ENCODE results near the gene SLC5A4. TPM values are rescaled to one million over a fixed set of nuclear protein-coding genes. Genes with fewer than 3 reads are reported as not detected.
A peak's percentile ranks its signal among the peaks of the same experiment; 100 is the strongest.
"Not testable (repeated sequence)": the region's sequence is repeated elsewhere in the genome, so short reads cannot be mapped to it uniquely, and the experiment has no call there.

The SLC5A4 gene
- not detected for total RNA-seq

DNA sequence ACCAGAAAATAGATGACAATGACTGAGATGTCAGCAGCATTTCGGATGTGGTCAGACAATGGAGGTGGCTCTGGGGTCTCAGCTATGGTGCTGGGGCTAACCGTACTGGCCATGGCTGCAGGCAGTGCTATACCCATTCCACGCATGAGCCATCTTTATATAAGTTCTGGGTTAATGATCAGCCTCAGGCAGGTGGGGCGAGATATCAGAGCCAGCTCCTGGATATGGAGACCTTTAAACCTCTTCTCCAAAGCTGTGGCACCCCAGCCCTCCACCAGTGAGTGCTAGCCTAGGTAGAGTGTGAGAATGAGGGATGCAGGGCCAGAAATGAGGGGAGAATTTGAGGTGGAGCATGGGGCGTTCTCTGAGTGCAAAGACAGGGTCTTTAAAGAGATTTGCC lies at the start of gene SLC5A4:
SLC5A4 (minus strand) TSS at position 131 of the 400 bp plus-strand sequence; CDS start at position 113, 18 bp downstream.
- no peaks in the 10 kb centered on the region for H3K9me3 Mint-ChIP-seq
- ATAC-seq (no peak), DNase-seq (ENCODE audit: low spot score in 2 of 2) (no peak)
- no peaks in the 10 kb centered on the region for H3K36me3 Mint-ChIP-seq
- H3K27ac Mint-ChIP-seq, result no peak within 1 kb of the TSS

DNA sequence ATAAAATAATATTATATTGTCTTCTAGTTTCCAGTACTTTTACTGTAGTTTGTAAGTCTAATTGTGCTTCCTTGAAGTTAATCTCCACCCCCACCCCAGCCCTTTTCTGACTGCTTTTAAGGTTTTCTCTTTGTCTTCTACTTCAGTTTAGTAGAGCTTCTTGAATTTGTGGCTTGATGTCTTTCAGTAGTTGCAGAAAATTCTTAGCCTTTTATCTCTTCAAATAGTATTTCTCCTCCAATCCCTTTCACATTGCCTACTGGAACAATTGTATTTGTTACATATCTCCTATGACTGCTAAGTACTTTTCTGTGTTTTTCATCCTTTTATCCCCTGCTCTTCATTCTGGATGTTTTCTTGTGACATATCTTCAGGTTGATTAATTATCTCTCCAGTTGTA lies 38.8 kb upstream of the SLC5A4 start:
- H3K27ac Mint-ChIP-seq; H3K9me3 Mint-ChIP-seq; DNase-seq (ENCODE audit: low spot score in 2 of 2); ATAC-seq; H3K36me3 Mint-ChIP-seq: not testable (repeated sequence)

GRCh38 chr22:32286290-32286840 lies 31.2 kb upstream of the SLC5A4 start:
- ATAC-seq, result no peak
- H3K9me3 Mint-ChIP-seq, result no peaks in the 10 kb centered on the region
- DNase-seq (ENCODE audit: low spot score in 2 of 2), result no peak
- no peaks in the 10 kb centered on the region for H3K36me3 Mint-ChIP-seq
- H3K27ac Mint-ChIP-seq, result no peak overlapping the region

- Mint-ChIP-seq H3K36me3 (no peaks in the 10 kb centered on the region), H3K27ac (no peak overlapping the region)
Measured at GRCh38 chr22:32281072-32281471, 25.9 kb upstream of the SLC5A4 start.

GRCh38 chr22:32275353-32275752 lies 20.2 kb upstream of the SLC5A4 start:
- not testable (repeated sequence) for DNase-seq (ENCODE audit: low spot score in 2 of 2); H3K36me3 Mint-ChIP-seq; ATAC-seq; H3K27ac Mint-ChIP-seq; H3K9me3 Mint-ChIP-seq

More at GRCh38 chr22:32281072-32281471, 25.9 kb upstream of the SLC5A4 start:
- H3K9me3 Mint-ChIP-seq, result no peaks in the 10 kb centered on the region
- ATAC-seq, result no peak
- DNase-seq (ENCODE audit: low spot score in 2 of 2), result no peak

- Mint-ChIP-seq H3K9me3 (no peaks in the 10 kb centered on the region), H3K36me3 (no peaks in the 10 kb centered on the region), H3K27ac (no peak overlapping the region)
- no peak for DNase-seq (ENCODE audit: low spot score in 2 of 2)
- no peak for ATAC-seq
Measured at GRCh38 chr22:32271389-32271788, 16.2 kb upstream of the SLC5A4 start.

- H3K9me3 Mint-ChIP-seq, result no peaks in the 10 kb centered on the region
- H3K27ac Mint-ChIP-seq, result no peak overlapping the region
- H3K36me3 Mint-ChIP-seq, result no peaks in the 10 kb centered on the region
- no peak for DNase-seq (ENCODE audit: low spot score in 2 of 2)
- ATAC-seq, result no peak
Measured at GRCh38 chr22:32270641-32271369, 15.7 kb upstream of the SLC5A4 start.

DNA sequence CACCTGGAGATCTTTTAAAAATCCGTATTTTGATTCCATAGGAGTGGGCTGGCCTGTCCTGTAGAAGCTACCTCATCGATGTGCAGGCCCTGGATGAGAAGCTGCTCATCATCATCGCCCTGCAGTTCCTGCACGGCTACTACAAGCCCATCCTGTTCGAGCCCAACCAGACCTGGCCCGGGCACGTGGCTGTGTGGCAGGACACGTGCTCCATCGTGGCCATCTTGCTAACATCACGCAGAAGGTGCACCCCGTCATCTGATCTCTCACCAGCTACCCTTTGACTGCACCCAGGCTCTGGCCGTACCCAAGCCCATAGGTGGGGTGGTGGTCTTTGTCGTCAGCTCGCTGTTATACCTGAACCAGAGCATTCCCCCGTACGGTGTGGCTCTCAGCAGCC lies 14.2 kb upstream of the SLC5A4 start:
- Mint-ChIP-seq H3K36me3 (no peaks in the 10 kb centered on the region), H3K9me3 (no peaks in the 10 kb centered on the region), H3K27ac (no peak overlapping the region)
- DNase-seq (ENCODE audit: low spot score in 2 of 2), result no peak
- ATAC-seq, result no peak

DNA sequence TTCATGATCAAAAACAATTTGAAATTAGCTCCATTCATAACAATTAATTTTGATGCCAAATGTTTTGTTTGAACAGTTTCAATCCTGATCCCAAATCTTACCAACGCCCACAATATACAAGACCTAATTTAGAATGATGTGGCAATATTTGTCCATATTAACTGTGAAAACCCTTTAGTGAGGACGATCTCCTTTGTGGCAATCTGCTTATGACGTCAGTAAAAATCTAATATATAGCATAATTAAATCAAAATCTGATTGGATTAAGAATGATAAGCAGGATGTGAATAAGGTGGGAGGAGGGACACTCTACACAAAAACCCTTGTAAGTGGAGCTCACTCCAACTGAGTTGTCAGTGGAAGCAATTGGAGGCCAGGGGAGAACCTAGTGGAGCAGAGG lies 11.9 kb upstream of the SLC5A4 start:
- no peaks in the 10 kb centered on the region for H3K36me3 Mint-ChIP-seq
- no peaks in the 10 kb centered on the region for H3K9me3 Mint-ChIP-seq
- ATAC-seq (no peak), DNase-seq (ENCODE audit: low spot score in 2 of 2) (no peak)
- H3K27ac Mint-ChIP-seq, result peak overlapping the region in 1 of 2 donors; percentile 15

- ATAC-seq (peak; percentile 77 to 81), DNase-seq (ENCODE audit: low spot score in 2 of 2) (peak; percentile 64 to 76)
- Mint-ChIP-seq H3K9me3 (no peaks in the 10 kb centered on the region), H3K36me3 (no peaks in the 10 kb centered on the region), H3K27ac (peak overlapping the region in 1 of 2 donors; percentile 53)
Measured at GRCh38 chr22:32265882-32266767, 11.0 kb upstream of the SLC5A4 start.

DNA sequence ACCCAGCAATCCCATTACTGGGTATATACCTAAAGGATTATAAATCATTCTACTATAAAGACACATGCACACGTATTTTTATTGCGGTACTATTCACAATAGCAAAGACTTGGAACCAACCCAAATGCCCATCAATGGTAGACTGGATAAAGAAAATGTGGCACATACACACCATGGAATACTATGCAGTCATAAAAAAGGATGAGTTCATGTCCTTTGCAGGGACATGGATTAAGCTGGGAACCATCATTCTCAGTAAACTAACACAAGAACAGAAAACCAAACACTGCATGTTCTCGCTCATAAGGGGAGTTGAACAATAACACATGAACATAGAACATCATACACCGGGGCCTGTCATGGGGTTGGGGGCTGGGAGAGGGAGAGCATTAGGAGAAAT lies 8.5 kb upstream of the SLC5A4 start:
- DNase-seq (ENCODE audit: low spot score in 2 of 2); ATAC-seq; H3K9me3 Mint-ChIP-seq; H3K36me3 Mint-ChIP-seq; H3K27ac Mint-ChIP-seq: not testable (repeated sequence)

DNA sequence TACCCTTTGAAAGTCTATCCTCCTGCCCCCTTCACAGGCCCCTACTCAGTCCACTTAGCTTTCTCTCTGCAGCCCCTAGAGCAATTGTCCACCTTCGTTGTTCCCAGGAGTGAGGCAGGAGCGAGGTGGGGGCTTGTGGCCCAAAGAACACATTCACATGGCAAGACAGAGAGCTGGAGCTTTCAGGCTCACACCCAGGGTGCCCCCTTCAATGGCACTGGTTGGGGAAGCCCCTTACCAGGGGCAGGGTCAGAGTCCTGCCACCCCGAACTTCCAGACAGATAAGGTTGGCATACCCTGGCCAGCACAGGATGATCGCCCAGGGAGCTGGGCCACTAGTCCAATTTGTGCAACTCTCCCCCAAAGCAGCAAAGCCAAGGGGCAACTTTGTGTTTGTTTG lies 6.2 kb upstream of the SLC5A4 start:
- no peak for ATAC-seq
- no peak overlapping the region for H3K27ac Mint-ChIP-seq

GRCh38 chr22:32258791-32259190 lies 3.6 kb upstream of the SLC5A4 start:
- ATAC-seq (no peak), DNase-seq (ENCODE audit: low spot score in 2 of 2) (no peak)
- H3K27ac Mint-ChIP-seq, result no peak overlapping the region
- no peaks in the 10 kb centered on the region for H3K9me3 Mint-ChIP-seq
- no peaks in the 10 kb centered on the region for H3K36me3 Mint-ChIP-seq

More for the DNA sequence above, 6.2 kb upstream of the SLC5A4 start:
- H3K36me3 Mint-ChIP-seq, result no peaks in the 10 kb centered on the region
- DNase-seq (ENCODE audit: low spot score in 2 of 2), result no peak
- no peaks in the 10 kb centered on the region for H3K9me3 Mint-ChIP-seq

GRCh38 chr22:32255726-32256125 lies 579 bp upstream of the SLC5A4 start:
- ATAC-seq, result peak in 1 of 2 donors; percentile 93
- H3K36me3 Mint-ChIP-seq, result no peaks in the 10 kb centered on the region

DNA sequence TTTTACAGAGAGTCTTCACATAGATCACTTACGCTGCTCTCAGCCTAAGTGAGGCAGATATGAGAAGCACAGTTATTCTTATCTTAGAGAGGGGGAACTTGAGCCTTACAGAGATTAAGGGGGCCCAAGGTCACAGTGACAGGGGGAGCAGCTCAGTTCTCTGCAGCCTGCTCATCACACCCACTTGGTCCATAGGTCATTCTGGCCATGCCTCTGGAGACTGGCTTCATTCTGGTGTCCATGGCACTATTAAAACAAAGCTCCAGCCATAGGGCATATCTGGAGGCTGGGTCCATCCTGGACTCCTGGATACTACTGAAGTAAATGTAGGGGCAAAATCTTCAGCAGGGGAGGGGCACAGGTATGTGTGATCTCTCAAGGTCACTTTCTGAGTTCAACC lies 5.9 kb downstream of the SLC5A4 start:
- DNase-seq (ENCODE audit: low spot score in 2 of 2) (no peak), ATAC-seq (no peak)
- H3K9me3 Mint-ChIP-seq, result no peaks in the 10 kb centered on the region
- no peak overlapping the region for H3K27ac Mint-ChIP-seq
- H3K36me3 Mint-ChIP-seq, result no peaks in the 10 kb centered on the region

More at GRCh38 chr22:32255726-32256125, 579 bp upstream of the SLC5A4 start:
- no peak for DNase-seq (ENCODE audit: low spot score in 2 of 2)
- no peak overlapping the region for H3K27ac Mint-ChIP-seq
- H3K9me3 Mint-ChIP-seq, result no peaks in the 10 kb centered on the region

GRCh38 chr22:32248276-32248675 lies 6.9 kb downstream of the SLC5A4 start:
- no peak for DNase-seq (ENCODE audit: low spot score in 2 of 2)

DNA sequence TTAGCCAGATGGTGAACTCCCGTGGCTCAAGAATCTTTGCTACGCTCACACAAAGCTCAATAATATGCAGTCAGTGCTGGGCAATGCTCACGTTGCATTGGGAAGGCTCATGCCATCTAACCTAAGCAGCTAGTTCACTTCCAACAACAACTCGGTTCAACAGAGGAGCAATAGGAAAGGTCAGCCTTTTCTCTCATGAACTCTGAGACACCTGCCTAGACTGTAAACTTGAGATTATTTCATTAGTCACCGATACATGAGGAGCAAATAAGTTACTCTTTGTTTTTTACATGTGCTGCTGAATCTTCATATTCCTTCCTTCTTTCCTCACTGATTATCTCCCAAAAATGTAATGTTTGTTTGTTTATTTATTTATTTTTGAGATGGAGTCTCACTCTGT lies 9.0 kb downstream of the SLC5A4 start:
- no peak for DNase-seq (ENCODE audit: low spot score in 2 of 2)
- Mint-ChIP-seq H3K36me3 (no peaks in the 10 kb centered on the region), H3K27ac (no peak overlapping the region), H3K9me3 (no peaks in the 10 kb centered on the region)
- ATAC-seq, result no peak

More at GRCh38 chr22:32248276-32248675, 6.9 kb downstream of the SLC5A4 start:
- Mint-ChIP-seq H3K27ac (no peak overlapping the region), H3K9me3 (no peaks in the 10 kb centered on the region), H3K36me3 (no peaks in the 10 kb centered on the region)
- no peak for ATAC-seq

All from activated naive CD4-positive, alpha-beta T cell treated with anti-CD3 and anti-CD28 coated beads, Interleukin-2, amount 50 U/mL, for 72 hours (primary cell).